Dermis microvascular lymphatic vessel endothelial cell (primary cell): Measurements from ENCODE around the gene CYP1A2. TPM values are rescaled to one million over a fixed set of nuclear protein-coding genes. Genes with fewer than 3 reads are reported as not detected.

Source experiments
- DNase-seq, 2 donors: peaks; one replicate each; pipeline versions ENCODE4 v3.0.0 to v3.0.0-alpha.2; 2010; ENCODE audit warnings: low read depth in 2 of 2
- total RNA-seq: library from RNA; depleted of rRNA; stranded (reverse); fragments of >200 nt; gene quantifications from 2 replicates; pipeline ENCODE4 v1.2.1, GENCODE V29; 2014

CYP1A2 gene
- total RNA-seq, 1 donor from 2014 or later, result under 0.01 TPM

DNA sequence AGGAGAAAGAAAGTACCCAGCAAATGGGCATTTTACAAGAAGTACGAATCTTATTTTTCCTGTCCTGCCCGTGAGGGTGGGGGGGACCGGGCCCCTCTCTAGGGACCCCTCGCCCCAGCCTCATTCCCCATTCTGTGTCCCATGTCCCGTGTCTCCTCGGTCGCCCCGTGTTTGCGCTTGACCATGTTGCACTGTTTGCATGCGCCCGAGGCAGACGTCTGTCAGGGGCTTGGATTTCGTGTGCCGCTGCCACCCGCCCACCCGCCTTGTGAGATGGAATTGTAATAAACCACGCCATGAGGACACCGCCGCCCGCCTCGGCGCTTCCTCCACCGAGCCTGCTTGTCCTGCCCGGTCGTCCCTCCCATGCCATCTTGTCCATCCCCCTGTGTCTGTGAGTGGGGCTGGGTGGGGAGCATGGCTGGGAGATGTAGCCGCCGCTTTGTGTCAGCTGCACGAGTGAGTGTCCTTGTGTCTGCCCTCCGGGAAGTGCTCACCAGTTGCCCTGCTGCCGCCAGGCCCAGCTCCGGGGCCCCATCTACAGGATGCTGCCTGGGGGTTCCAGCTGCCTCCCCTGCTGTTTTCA lies 54.3 kb downstream of the CYP1A2 start:
- DNase-seq, result no peak

DNA sequence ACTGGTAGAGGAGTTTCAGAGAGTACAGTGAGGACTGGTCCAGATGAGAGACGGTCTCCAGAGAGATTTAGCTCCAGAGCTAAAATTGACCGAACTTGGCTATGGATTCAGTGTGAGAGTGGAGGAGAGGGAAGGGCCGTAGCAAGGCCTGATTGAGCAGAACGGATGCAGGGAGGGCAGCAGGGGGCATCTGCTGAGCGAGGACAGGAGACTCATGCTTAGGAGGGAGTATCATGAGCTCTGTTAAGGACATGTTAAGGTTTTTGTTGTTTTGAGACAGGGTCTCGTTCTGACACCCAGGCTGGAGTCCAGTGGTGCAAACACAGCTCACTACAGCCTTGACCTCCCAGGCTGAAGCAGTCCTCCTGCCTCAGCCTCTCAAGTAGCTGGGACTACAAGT lies 56.3 kb downstream of the CYP1A2 start:
- DNase-seq, result no peak

Other genes starting within 250 kb of the CYP1A2 start
- 1.8 and 3.2 TPM in 2 replicates for gene ARID3B, start 207.6 kb upstream of the CYP1A2 start, total RNA-seq
- 35.0 and 53.5 TPM in 2 replicates for gene CLK3, start 133.0 kb upstream of the CYP1A2 start, total RNA-seq
- gene EDC3, start 52.8 kb upstream of the CYP1A2 start, total RNA-seq, result 13.0 and 21.7 TPM in 2 replicates
- gene CYP1A1, start 23.3 kb upstream of the CYP1A2 start, total RNA-seq, result 21.6 and 39.8 TPM in 2 replicates
- 27.9 and 43.1 TPM in 2 replicates for gene CSK, start 33.2 kb downstream of the CYP1A2 start, total RNA-seq
- not detected in 2 replicates for gene LMAN1L, start 64.0 kb downstream of the CYP1A2 start, total RNA-seq
- gene CPLX3, start 77.8 kb downstream of the CYP1A2 start, total RNA-seq, result not detected in 2 replicates
- 15.9 and 25.8 TPM in 2 replicates for gene ULK3, start 94.3 kb downstream of the CYP1A2 start, total RNA-seq
- gene SCAMP2, start 124.5 kb downstream of the CYP1A2 start, total RNA-seq, result 12.3 and 24.3 TPM in 2 replicates
- 24.3 and 38.9 TPM in 2 replicates for gene MPI, start 141.2 kb downstream of the CYP1A2 start, total RNA-seq
- 29.8 and 48.0 TPM in 2 replicates for gene FAM219B, start 158.0 kb downstream of the CYP1A2 start, total RNA-seq
- gene COX5A, start 189.2 kb downstream of the CYP1A2 start, total RNA-seq, result 57.8 and 82.1 TPM in 2 replicates
- gene RPP25, start 207.9 kb downstream of the CYP1A2 start, total RNA-seq, result 20.0 and 45.1 TPM in 2 replicates
- gene SCAMP5, start 246.7 kb downstream of the CYP1A2 start, total RNA-seq, result 13.1 and 18.1 TPM in 2 replicates